ENCODE data around the gene ADAMTS9.

The ADAMTS9 gene

DNA sequence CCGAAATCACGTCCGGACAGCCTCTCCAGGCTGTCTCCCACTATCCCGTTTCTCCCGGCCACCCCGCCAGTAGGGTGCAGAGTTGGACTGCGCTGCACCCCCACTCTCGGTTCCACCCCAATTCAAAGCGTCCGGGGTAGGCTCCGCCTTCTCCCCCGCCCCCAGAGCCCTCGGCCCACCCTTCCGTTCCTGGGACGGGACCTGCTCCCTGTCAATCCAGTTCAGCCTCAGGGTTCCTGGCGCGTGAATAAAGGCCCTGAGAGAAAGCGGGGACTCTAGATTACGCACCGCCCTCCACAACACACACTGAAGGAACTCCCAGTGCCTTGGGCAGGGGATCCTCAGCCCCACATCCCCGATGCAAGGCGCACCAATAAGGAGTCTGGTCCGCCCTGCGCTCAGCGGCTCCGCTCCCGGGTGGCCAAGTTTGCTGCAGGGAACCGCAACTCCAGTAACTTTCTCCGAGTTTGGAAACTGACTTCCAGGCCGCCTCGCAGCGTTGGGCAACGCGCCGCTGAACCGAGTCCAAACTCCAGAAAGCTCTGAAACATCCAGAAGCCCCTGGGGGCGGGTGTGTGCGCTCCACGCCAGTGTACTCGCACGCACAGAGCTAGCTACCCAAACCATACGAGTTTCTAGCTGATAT is 1.9 kb downstream of the ADAMTS9 start:
- TF ChIP-seq SPI1 (IDR thresholded peaks at IDR 0.05; ENCODE audit: low read depth, low read length) (no peak), POU2F2 (IDR thresholded peaks at IDR 0.05; ENCODE audit: low read depth, low read length) (no peak), POLR2AphosphoS5 (IDR thresholded peaks at IDR 0.05; ENCODE audit: low read depth, low read length) (no peak), TAF1 (IDR thresholded peaks at IDR 0.05; ENCODE audit: low read depth, low read length) (no peak), POLR2A (IDR thresholded peaks at IDR 0.05; ENCODE audit: low read depth, low read length) (no peak), PAX5 (IDR thresholded peaks at IDR 0.05; ENCODE audit: insufficient read depth, low read length, severe bottlenecking) (no peak)
- DNase-seq (ENCODE audit: insufficient read length, low spot score) (no peak), FAIRE-seq (no peak)

DNA sequence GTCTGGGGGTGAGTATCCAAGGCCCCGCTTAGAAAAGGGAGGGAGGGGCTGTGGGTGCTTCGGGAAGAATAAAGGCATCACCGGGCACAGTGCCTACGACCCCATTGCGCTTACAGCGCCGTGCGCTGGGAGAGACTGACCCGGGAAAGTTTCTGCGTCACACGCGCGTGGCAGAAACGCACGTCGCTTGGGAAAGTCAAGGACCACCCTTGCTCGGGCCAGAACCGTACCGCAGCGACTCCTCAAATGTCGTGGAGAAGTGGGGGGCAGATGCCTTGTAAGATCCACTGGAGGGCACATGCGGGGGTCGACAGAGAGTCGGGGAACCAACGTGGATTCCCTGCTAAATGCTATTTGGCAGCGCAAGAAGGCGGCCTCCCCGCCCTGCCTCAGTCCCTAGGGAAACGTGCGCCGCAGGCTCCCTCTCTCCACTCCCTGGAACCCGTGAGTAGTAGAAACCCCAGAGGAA is 2.4 kb downstream of the ADAMTS9 start:
- no peak for DNase-seq (ENCODE audit: insufficient read length, low spot score)
- TF ChIP-seq POLR2AphosphoS5 (IDR thresholded peaks at IDR 0.05; ENCODE audit: low read depth, low read length) (no peak), POLR2A (IDR thresholded peaks at IDR 0.05; ENCODE audit: low read depth, low read length) (no peak), PAX5 (IDR thresholded peaks at IDR 0.05; ENCODE audit: insufficient read depth, low read length, severe bottlenecking) (no peak), POU2F2 (IDR thresholded peaks at IDR 0.05; ENCODE audit: low read depth, low read length) (no peak), SPI1 (IDR thresholded peaks at IDR 0.05; ENCODE audit: low read depth, low read length) (no peak), TAF1 (IDR thresholded peaks at IDR 0.05; ENCODE audit: low read depth, low read length) (no peak)

DNA sequence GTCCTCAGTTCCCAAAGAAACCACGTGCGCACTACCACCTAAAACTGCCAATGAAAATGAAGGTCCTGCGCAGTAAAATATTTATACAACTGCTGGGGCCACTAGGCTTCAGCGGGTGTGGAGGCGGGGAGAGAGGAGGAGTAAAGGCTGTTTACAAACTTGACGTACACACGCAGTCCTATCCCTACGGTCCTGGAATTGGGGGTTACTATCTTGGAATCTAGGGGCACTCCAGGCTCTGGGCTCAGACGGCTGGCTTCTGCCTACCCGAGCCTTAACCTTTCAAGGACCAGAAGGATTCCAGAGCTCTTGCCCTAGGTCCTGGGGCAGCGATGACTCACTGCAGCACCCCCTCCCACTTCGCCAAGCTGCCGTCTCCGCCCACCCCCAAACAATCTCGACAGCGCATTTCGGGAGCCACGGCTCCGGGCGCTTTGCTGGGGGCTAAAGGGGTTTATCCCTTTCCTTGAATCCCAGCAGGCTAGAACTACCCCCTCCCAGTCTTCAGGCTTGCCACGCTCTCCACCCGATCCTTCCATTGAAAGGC is 3.0 kb downstream of the ADAMTS9 start:
- DNase-seq (ENCODE audit: insufficient read length, low spot score): no peak
- no peak for TF ChIP-seq PAX5 (IDR thresholded peaks at IDR 0.05; ENCODE audit: insufficient read depth, low read length, severe bottlenecking)
- TF ChIP-seq POU2F2 (IDR thresholded peaks at IDR 0.05; ENCODE audit: low read depth, low read length): no peak
- no peak for TF ChIP-seq POLR2AphosphoS5 (IDR thresholded peaks at IDR 0.05; ENCODE audit: low read depth, low read length)
- TF ChIP-seq SPI1 (IDR thresholded peaks at IDR 0.05; ENCODE audit: low read depth, low read length): no peak
- no peak for TF ChIP-seq TAF1 (IDR thresholded peaks at IDR 0.05; ENCODE audit: low read depth, low read length)
- TF ChIP-seq POLR2A (IDR thresholded peaks at IDR 0.05; ENCODE audit: low read depth, low read length): no peak
- FAIRE-seq: no peak

More for the DNA sequence above, 2.4 kb downstream of the ADAMTS9 start:
- no peak for FAIRE-seq

DNA sequence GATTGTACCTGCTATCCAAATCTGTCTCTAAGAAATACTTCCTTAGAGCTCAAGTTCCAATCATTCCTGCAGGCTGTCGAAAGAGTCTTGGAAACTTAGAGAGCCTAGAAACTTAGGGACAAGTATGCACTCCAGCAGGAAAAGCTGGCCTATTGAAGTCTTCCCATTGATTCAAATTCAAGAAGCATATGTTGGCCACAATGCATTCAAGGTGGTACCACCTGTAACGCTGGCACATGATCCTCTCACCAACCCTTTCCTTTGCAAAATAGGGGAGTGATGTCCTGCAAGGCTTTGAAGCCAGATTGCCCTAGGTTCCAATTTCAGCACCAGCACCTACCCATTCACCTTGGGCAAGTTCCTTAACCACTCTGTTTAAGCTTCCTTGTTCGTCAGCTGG is 6.0 kb downstream of the ADAMTS9 start:
- TF ChIP-seq POU2F2 (IDR thresholded peaks at IDR 0.05; ENCODE audit: low read depth, low read length) (no peak), TAF1 (IDR thresholded peaks at IDR 0.05; ENCODE audit: low read depth, low read length) (no peak), PAX5 (IDR thresholded peaks at IDR 0.05; ENCODE audit: insufficient read depth, low read length, severe bottlenecking) (no peak), SPI1 (IDR thresholded peaks at IDR 0.05; ENCODE audit: low read depth, low read length) (no peak), POLR2AphosphoS5 (IDR thresholded peaks at IDR 0.05; ENCODE audit: low read depth, low read length) (no peak), POLR2A (IDR thresholded peaks at IDR 0.05; ENCODE audit: low read depth, low read length) (no peak)
- DNase-seq (ENCODE audit: insufficient read length, low spot score) (no peak), FAIRE-seq (no peak)

DNA sequence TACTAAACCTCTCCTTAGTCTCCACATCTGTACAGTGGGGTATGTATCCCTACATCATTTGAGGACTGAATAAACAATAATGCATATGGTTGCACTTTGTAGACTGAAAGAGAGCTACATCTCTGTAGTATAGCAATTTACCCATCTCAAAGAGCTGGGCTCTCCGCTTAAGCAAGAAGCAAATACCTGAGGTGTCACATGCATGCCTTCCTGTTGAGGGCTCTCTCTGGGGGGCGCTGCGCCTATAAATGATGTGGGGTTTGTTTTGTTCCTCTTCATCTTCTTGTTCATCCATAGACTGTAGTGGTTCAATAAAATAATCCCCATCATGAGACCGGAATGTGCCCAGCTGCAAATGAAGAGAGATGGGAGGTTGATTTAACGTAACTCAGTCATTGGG is 6.8 kb downstream of the ADAMTS9 start:
- DNase-seq (ENCODE audit: insufficient read length, low spot score) (no peak), FAIRE-seq (no peak)
- no peak for TF ChIP-seq POU2F2 (IDR thresholded peaks at IDR 0.05; ENCODE audit: low read depth, low read length)
- TF ChIP-seq POLR2AphosphoS5 (IDR thresholded peaks at IDR 0.05; ENCODE audit: low read depth, low read length): no peak
- TF ChIP-seq TAF1 (IDR thresholded peaks at IDR 0.05; ENCODE audit: low read depth, low read length): no peak
- TF ChIP-seq PAX5 (IDR thresholded peaks at IDR 0.05; ENCODE audit: insufficient read depth, low read length, severe bottlenecking): no peak
- no peak for TF ChIP-seq SPI1 (IDR thresholded peaks at IDR 0.05; ENCODE audit: low read depth, low read length)
- no peak for TF ChIP-seq POLR2A (IDR thresholded peaks at IDR 0.05; ENCODE audit: low read depth, low read length)

DNA sequence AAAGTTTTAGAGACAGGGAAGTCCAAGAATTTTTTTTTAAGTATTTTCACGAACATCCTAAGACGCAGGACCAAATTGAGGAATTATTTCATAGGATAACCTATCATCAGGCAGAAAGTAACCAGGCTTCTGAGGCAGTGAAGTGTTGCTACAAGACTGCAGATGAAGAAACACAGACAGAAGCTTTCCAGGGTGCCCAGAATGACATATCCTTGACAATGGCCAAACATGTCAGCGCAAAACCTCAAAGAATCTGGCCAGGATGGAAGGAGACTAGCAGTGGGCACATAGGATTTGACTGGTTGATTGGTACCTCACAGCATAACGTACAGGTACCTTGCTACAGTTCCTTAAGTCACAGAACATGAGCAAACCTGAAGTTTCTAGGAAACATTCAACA is 7.5 kb downstream of the ADAMTS9 start:
- FAIRE-seq (no peak), DNase-seq (ENCODE audit: insufficient read length, low spot score) (no peak)
- TF ChIP-seq POLR2A (IDR thresholded peaks at IDR 0.05; ENCODE audit: low read depth, low read length) (no peak), POLR2AphosphoS5 (IDR thresholded peaks at IDR 0.05; ENCODE audit: low read depth, low read length) (no peak), POU2F2 (IDR thresholded peaks at IDR 0.05; ENCODE audit: low read depth, low read length) (no peak), SPI1 (IDR thresholded peaks at IDR 0.05; ENCODE audit: low read depth, low read length) (no peak), PAX5 (IDR thresholded peaks at IDR 0.05; ENCODE audit: insufficient read depth, low read length, severe bottlenecking) (no peak), TAF1 (IDR thresholded peaks at IDR 0.05; ENCODE audit: low read depth, low read length) (no peak)

DNA sequence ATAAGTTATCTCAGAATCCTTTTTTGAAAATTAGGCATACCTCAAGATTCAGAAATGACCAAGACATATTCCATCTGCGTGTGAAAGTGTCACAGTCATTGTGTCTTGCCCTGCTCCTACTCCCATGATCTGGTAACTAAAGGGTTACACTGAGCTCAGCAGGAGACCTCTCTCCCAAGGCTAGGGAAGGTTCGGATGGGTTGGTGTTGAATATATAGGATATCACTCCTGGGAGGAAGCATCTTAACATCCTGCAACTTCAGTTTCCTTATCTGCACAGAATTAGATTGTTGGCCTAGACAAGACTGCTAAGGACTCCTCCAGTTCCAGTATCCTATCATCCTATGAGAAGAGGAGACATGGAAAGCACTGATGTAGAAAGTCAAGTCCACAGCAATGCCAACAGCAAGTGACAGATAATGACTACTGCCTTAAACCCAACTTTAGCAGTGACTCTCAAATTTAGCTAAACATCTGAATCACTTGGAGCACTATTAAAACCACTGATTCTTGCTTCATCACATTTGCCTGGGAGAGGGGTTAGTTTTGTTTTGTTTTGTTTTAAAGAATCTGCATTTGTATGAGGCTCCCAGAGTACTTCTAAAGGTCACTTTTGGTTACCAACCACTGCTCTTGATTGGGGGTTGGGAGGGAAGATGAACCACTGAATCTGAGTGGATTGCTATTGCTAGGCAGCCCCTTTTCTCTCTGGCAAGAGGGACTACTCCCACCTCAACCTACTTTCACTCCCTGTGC is 9.7 kb downstream of the ADAMTS9 start:
- no peak for FAIRE-seq
- TF ChIP-seq POU2F2 (IDR thresholded peaks at IDR 0.05; ENCODE audit: low read depth, low read length): no peak
- no peak for TF ChIP-seq SPI1 (IDR thresholded peaks at IDR 0.05; ENCODE audit: low read depth, low read length)
- no peak for TF ChIP-seq POLR2A (IDR thresholded peaks at IDR 0.05; ENCODE audit: low read depth, low read length)
- TF ChIP-seq TAF1 (IDR thresholded peaks at IDR 0.05; ENCODE audit: low read depth, low read length): no peak
- no peak for TF ChIP-seq PAX5 (IDR thresholded peaks at IDR 0.05; ENCODE audit: insufficient read depth, low read length, severe bottlenecking)
- TF ChIP-seq POLR2AphosphoS5 (IDR thresholded peaks at IDR 0.05; ENCODE audit: low read depth, low read length): no peak
- DNase-seq (ENCODE audit: insufficient read length, low spot score): no peak

DNA sequence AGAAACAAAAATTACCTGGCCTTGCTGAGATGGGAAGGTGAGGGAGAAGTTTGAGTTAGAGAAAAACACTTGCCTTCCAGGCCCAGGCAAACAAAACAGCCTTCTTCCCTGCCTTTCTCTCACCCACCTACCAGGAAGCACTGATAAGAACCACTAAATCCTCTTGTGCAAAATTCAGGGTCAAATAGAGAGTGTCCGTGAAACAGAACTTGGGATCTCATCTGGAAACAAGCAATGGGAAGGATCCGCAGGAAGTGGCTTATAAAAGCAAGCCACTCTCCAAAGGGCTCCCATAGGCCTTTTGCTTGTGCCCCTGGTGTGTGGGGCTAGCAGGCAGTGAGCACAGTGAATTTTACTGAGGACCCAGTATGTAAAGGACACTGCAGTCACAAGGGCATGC is 11.0 kb downstream of the ADAMTS9 start:
- no peak for FAIRE-seq

DNA sequence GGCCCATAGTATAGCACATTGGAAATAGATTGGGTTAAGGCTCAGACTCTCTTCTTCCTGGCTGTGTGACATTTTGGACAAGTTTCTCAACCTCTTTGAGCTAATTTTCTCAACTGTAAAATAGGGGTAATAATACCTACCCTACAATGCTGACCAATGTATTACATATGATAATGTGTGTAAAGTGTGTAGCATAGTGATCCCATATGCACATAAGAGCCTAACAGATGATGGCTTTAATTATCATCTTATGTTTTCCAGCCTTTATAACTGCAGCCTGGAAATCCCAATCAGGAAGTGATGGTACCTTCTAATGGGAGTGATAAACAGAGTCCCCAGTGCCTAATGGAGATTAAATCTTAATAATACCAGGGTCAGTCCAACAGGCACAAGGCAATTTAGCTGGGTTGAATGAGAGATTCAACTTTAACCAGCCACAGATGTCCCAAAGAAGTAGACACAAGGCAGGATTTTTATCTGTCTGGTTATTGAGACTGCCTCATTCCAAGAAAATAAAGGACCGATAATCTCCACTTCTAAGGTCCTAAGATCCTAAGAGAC is 12.0 kb downstream of the ADAMTS9 start:
- DNase-seq (ENCODE audit: insufficient read length, low spot score) (no peak), FAIRE-seq (no peak)
- TF ChIP-seq POLR2AphosphoS5 (IDR thresholded peaks at IDR 0.05; ENCODE audit: low read depth, low read length) (no peak), TAF1 (IDR thresholded peaks at IDR 0.05; ENCODE audit: low read depth, low read length) (no peak)

More for the DNA sequence above, 11.0 kb downstream of the ADAMTS9 start:
- TF ChIP-seq TAF1 (IDR thresholded peaks at IDR 0.05; ENCODE audit: low read depth, low read length): no peak
- no peak for DNase-seq (ENCODE audit: insufficient read length, low spot score)
